HG02973 (cell line): ENCODE data around the gene COL13A1.
A peak's percentile ranks its signal among the peaks of the same experiment; 100 is the strongest.

ENCODE experiments used
- ATAC-seq: cut with Tn5 transposase; IDR thresholded peaks from one replicate; pipeline ENCODE4 v1.9.1; 2021; ENCODE audit warnings: moderate library complexity; ENCODE audit not compliant: unreplicated experiment

The COL13A1 gene

DNA sequence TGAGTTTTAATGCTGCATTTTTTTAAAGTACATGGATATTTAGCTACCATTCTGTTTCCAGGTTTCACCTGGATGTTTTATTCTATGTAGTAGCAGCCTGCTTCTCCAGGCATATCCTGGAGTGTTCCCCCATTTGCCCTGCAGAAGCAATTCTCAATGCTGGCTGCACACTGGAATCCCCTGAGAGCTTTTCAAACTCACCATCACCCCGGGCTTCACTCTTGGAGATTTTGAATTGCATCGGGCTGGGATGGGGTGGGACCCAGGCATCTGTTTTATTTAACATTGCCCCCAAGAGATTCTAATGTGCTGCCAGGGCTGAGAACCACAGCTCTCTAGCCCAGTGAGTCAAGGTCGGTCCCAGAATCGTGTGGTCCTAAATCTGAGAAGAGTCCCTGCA is 137.8 kb downstream of the COL13A1 start:
- ATAC-seq: no peak

DNA sequence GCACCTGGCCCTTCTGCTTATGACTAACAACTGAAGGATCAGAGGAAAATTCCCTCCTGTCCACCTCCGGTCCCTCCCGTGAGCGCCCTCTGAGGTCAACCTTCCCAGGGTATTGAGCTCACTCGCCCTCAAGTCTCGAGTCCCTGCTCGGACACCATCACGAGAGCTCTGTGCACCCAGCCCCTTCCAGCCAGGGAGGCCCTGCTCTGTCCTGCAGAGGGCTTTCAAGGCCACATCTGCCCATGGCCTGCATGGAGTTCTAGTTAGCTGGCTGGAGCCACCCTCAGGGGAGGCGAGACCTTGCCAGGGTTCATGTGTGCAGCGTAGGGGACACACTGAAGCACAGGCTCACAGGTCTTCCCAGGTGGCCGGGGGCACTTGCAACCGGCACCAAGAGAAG is 140.0 kb downstream of the COL13A1 start:
- ATAC-seq: no peak

DNA sequence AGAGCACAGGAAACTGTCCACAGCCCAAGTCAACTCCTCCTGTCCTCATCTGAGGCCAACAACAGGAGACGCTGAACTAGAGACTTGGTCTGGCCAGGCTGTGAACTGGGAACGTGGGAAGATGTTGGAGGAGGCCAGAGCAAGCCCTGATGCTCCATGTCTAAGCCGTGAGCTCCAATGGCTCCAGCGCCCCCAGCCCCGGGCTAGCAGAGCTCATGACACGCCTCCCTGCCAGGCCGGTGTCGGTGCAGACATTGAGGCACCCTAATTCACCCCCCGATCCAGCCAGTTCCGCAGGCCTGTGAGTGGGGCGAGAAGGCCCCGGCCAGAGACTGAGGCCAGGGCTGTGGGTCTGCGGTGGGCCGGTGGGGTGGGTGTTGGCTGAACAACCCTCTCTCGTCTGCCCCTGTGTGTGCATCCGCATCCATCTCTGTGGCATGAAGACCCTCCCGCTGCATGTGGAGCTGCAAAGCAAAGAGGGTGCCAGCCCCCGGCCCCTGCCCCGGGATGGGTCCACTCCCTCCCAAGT is 141.7 kb downstream of the COL13A1 start:
- ATAC-seq: no peak

DNA sequence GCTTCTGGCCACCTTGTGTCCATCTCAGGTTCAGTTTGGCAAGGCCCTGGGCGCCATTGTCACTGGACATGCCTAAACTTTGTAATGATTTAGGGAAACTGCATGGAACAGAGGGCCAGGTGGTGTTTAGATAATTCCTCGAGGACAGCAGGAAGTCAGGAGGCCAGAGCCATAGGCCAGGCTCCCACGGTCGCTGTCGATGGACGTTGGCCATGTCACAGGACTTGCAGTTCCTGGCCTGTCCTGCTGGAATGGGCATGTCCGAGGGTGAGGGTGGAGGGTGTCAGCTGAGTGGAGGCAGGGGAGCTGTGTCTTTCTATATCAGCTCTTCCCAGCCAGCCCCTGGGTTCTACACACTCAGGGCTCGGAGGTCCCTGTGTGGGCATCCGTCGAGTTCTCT is 143.1 kb downstream of the COL13A1 start:
- ATAC-seq: no peak

DNA sequence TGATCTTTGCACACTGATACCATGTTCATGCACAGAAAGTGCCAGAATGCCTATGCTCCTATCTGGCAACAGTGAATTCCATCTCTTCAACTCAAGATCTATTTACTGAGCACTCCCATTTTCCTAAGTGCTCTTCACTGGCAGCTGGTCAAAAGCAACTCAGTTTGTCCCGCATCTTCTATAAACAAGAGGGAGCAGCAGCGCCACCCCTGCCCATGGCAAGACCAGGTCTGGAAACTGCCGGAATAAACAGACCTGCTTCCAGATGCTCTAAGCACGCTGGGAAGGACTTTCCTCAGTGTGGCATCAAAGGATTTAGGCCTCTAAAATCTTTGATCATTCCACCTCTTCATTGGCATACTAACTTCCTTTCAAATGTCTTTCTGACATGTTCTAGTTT is 146.6 kb downstream of the COL13A1 start:
- ATAC-seq: no peak

DNA sequence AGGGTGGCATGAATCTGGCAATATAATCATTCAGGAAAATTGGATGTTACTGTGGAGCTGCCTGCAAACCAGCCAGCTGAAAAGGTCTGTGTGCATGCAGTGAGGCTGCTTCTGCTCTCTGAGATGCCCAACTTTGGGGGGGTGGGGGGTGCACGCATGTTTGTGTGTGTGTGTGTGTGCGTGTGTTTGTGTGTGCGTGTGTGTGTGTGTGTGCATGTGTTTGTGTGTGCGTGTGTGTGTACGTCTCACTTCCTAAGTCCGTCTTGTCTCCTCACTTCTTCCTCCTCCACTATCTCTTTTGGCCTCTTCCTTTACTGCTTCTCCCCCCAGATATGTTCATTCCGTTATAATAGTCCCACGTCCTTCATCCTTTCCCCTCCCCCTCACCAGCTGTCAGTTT is 148.1 kb downstream of the COL13A1 start:
- no peak for ATAC-seq

DNA sequence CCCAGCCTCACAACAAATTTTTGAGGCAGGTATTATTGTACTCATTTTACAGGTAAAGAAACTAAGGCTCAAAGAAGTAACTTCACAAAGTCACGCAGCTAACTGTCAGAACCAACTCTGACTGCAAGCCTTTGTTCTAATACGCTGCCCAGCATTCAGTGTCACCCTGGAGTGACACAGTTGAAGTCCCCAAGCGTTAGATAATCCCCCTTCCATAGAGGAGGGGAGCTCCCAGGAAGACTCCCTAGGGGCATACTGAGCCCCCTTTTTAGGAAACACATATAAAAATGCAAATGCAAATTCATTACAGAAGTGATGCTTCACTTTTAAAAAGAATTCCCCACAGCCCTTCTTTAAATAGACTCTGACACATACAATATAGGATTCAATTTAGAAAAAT is 150.0 kb downstream of the COL13A1 start:
- no peak for ATAC-seq

DNA sequence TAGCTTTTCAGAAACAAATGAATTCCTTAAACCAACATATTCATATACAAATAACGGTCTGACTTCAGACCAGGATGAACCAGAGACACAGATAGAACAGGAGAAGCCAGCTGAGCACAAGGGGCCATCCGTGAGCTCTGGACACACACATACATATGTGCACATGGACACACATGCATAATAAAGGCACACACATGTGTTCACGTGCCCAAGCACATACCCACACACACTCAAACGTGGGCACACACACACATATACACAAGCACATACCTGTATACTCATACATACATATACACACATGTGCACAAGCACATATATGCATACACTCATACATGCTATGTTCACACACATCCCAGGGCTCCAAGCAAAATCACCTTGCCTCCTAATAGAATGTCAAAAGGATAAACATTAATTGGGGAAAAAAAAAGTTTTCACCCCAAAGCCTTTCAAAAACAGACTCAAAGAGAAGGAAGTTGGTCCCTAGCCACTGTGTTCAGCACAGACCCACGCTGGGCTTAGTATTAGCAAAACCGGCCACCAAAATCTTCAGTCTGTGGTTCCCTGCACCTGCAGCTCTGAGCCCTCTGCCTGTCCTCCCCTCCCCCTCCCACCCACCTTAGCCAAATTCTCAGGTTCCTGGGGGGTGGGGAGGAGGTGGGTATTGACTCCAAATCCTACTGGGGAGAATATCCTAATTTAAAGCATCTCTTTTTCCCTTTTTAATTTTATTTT is 150.5 kb downstream of the COL13A1 start:
- ATAC-seq: no peak

DNA sequence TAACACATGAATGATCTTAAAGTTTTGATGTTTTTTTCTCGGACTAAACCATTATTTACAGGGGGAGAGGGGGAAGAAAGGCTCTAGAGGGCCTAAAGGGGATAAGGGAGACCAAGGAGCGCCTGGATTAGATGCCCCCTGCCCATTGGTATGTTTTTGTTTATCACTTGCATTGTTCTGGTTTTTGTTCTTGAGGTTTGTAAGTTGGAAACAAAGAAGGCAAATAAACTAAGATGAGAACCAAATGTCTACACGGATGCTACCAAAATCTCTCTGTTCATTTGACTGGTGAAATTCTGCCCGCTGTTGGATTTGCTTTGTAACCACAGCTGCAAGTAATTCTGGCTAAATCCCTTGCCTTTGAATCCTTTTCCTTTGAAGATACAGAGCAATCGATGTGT is 151.1 kb downstream of the COL13A1 start:
- ATAC-seq: no peak

DNA sequence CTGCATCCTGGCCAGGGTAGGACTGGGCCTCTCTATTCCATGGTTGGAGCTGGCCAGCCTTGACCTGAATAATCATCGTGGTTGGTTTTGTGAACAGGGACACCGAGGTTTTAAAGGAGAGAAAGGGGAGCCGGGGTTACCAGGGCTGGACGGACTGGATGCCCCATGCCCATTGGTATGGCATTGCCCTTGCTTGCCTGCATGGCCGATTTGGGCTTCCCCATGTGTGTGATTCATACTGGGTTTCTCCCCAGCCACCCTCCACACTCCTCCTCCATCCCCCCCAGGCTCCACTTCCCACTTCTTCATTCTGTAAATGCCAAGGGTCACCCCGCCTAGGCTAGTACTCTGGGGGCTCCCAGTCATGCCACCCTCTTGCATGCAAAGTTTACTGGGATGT is 152.1 kb downstream of the COL13A1 start:
- ATAC-seq: no peak

DNA sequence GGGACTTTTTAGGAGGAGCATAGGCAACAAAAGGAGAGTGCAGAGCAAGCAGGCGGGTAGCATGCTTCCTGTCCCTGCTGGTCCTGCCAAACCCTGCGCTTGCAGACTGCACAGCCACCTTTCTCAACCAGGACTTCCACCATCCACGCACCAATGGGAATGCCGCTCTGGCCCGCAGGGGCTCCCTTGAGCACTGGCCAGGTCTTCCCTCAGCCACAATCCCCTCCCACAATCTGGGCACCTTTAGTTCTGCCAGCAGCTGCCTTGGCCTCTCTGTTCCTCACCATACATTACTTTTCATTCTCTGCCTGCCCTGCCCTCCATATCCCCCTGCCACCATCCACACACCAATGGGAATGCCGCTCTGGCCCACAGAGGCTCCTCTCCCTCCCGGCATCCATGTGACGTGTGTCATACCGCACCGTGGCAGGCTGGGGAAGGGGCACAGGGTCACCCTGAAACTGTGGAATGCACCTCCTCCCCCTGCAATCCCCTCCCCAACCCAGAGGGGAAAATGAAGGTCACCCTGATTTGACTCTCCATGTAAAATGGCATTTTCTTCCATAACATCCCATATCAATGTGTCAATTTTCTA is 153.6 kb downstream of the COL13A1 start:
- no peak for ATAC-seq

DNA sequence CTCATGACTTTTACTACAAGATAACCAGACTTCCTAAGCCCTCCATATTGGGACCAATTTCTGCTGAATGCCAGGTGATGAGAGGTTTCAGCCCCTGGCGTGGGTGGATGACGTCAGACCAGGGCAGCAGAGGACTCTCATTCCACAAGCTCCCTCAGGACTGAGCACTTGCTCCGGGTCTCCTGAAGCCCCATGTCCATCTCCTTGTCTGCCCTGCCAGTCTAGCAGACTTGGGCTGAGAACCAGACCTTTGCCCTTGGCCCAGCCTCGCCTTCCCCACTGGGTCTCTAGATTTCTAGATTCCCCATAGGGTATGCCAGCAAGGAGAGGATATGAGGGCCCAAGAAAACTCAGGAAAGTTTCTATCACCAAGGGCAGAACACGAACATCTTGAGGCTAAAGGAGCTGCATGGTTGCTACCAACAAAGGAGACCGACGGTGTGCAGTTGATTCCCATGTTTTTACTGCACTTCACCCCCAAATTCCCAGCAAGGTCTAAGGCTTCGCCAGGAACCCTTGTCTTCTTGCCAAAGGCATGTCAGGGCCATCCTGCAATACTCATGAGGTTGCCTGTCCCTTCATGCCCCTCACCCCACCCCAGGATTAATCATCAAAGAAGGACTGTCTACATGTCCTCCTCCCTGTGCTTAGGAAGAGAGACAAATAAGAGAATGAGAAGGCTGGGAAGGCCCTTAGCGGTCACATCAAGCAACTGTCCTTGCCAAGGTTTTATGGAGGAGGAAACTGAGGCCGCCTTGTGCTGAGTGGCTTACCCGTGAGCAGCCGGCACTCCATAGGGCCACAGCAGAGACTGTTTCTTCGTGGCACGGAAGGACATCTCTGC is 154.4 kb downstream of the COL13A1 start:
- ATAC-seq: no peak

DNA sequence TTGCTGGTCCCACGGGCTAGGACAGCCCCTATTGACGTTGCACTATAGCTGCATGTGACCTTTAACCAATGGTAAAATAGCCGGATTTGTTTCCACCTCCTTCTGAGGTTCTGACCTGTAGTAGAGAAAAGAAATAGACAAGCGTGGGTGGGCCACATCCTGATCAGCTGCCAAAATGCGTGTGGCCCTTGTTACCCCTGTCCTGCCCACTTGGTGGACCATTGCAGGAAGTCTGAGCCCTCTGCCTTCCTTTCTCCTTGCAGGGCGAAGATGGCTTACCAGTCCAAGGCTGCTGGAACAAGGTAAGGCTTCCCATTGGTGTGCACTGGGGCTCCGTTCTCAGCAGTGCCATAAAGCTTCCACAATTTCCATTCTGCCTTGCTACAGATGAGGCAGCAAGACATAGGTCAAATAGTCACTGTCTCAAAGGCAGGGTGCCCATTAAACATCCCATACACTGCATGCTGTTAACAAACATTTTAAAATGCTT is 155.1 kb downstream of the COL13A1 start:
- ATAC-seq: no peak

DNA sequence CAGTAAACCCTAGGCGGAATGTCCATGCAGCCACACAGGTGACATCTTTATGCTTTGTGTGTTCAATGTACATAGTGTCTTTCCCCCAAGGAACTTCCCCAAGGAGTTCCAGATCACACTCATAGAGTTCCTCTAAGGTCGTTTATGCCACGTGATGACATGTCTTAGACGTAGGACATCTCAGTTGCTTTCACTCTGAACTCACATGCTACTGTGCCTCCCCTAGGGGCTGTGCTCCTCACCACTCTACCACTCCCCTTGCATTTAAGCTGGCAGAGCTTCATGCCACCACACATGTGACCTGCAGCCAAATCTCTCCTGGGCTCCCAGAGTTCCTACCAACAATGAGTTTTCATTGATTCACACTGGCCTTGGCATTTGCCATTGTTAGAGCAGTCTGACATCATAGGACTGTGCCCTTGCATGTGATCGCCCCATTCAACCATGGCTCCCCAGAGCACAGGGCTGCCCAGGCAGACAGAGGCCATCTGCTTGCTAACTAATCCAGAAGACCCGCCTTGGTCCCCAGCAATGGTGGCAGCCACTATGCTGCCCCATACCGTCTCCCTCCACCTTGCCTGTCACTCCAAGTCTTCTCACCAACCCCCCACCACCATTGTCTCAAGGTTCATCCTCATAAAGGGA is 155.7 kb downstream of the COL13A1 start:
- ATAC-seq: no peak

DNA sequence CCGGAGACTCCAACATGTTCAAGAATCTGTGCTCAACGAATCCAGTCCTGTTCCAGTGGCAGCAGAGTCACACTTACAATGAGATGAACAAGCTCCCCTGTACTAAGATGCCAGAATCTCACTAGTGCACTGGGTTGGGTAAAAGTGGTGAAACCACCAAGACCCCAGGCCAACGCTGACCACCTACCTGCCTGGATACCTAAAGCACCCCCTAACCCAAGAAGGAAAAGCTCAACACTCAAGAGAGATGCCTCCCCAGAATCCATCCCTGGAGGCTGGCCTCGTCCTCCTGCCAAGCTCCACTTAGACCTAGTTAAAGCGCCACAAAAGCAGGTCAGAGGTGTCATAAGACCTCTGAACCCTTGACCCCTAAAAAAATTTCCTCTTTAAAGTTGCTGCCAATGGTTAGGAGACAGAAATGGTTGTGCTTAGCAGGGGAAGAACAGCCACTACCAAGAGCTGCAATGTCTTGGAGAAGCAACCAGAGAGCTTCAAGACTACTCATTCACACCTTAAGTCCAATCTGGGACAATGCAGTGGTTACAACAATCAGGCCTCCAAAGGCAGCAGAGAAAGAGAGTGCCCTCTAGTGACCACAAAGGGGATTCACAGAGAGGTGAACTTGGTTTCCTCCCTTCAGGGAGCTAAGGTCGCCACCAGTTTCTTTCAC is 156.3 kb downstream of the COL13A1 start:
- peak; percentile 56 for ATAC-seq

DNA sequence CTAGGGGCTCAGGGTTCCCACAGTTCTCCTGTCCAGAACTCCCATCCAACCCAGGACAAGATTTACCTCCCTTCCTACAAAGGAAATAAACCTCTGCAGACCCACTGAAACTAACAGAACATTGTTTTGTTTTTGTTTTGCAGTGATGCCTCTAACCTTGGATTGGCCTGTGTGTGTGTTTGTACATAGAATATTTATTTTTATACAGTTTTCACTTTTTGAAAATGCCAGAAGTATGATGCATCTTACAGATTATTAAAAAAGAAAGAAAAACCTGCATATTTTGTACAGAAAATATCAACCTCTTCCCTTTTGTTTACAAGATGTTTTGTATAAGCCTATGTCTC is 156.8 kb downstream of the COL13A1 start:
- ATAC-seq: no peak

DNA sequence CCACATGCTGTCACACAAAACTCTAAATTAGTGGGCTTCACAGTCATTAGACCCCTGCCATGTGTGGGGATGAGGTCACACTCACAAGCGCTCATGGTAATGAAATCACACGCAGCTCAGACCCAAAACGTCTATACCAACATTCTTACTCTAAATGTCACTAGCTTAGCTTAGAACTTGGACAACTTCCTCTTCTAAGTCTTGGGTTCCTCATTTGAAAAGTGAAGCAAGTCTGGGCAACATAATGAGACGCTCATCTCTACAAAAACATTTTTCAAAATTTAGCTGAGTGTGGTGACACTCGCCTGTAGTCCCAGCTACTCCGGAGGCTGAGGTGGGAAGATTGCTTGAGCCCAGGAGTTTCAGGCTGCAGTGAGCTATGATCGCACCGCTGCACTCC is 158.2 kb downstream of the COL13A1 start:
- no peak for ATAC-seq

DNA sequence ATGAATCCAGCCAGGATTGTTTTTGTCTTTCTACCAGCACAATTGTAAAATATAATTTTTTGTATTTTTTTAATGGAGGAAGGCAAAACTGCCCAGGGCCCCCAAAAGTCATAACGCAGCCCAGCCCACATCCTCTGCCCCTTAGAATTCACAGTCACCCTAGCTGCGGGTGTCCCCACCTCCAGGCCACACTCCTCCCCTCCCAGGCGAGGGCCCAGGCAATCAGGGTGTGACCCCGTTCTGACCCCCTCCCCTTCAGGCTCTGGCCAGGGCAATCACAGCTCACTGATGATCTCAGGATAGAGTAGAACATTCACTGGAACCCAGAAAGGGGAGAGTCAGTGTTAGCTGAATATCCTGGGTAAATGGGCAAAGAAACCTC is 158.9 kb downstream of the COL13A1 start:
- no peak for ATAC-seq

DNA sequence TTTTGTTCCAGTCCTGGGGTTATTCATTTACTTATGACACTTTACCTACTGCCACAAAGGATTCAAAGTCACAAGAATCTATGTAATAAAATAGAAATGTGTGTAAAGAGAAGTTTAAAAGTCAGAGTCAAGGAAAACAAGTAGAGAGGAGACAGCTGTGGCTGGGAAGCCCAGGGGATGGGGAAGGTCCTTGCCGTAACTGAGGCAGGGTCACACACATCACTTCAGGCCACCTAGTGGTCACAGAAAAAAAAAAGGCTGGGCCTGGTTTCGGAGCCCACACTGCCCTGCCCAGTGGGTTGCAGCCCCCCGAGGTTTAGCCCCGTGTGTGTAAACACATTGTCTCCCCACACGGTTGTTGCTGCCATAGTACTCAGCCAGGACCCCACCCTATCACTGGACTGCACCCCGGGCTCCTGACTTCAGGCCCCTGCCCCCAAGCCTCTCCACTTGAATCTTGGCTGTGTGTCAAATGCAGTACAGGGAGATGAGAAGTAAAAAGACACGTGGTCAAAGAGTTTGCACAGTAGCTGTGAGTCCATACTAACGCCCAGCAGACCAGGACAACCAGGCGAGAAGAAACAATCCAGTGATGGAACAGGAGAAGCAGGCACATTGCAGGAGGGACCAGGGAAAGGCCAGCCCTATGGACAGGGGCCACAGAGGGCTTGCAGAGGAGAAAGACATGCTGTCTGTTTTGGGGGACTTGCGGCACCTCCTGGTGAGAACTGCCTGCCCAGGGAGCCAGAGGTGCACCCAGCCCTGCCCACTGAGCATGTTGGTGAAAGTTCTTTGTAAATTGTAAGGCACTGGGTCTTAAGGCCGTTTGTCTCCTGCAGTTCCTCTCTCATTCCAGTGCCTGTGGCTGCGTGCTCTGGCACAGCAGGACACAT is 159.5 kb downstream of the COL13A1 start:
- no peak for ATAC-seq
